Measurements from ENCODE around the gene APOLD1. TPM values are rescaled to one million over a fixed set of nuclear protein-coding genes. Genes with fewer than 3 reads are reported as not detected.

The APOLD1 gene
- polyA plus RNA-seq, 1 donor (not counting 4 experiments of a cell fraction or from before 2014, with no cell fraction given) = 0.34 TPM

DNA sequence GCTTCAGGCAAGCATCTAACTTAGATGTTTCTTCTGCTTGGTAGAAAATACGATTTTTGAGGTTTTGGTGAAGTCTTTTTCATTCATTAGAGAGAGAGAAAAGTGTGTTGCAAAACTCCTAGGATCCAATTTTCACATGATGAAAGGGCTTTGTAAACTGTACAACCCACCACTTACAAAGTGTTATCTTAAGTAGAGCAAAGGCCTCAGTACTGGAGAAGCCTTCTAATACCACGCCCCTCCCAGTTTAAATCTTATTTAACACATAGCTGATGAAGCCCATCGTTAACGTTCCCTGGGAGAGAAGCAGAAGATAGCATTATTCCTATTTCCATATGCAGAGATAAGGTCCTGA lies 869 bp downstream of the APOLD1 start:
- no peak for FAIRE-seq
- H2AFZ ChIP-seq (ENCODE audit: control insufficient read depth, low read length) = peak overlapping the region; percentile 81
- peak overlapping the region; percentile 44 to 64 (median 50) for H3K4me3 ChIP-seq (ENCODE audit: control insufficient read depth in 2 of 3, extremely low read depth in 1 of 3, insufficient read depth in 2 of 3, low read depth in 1 of 3, low read length in 3 of 3)

DNA sequence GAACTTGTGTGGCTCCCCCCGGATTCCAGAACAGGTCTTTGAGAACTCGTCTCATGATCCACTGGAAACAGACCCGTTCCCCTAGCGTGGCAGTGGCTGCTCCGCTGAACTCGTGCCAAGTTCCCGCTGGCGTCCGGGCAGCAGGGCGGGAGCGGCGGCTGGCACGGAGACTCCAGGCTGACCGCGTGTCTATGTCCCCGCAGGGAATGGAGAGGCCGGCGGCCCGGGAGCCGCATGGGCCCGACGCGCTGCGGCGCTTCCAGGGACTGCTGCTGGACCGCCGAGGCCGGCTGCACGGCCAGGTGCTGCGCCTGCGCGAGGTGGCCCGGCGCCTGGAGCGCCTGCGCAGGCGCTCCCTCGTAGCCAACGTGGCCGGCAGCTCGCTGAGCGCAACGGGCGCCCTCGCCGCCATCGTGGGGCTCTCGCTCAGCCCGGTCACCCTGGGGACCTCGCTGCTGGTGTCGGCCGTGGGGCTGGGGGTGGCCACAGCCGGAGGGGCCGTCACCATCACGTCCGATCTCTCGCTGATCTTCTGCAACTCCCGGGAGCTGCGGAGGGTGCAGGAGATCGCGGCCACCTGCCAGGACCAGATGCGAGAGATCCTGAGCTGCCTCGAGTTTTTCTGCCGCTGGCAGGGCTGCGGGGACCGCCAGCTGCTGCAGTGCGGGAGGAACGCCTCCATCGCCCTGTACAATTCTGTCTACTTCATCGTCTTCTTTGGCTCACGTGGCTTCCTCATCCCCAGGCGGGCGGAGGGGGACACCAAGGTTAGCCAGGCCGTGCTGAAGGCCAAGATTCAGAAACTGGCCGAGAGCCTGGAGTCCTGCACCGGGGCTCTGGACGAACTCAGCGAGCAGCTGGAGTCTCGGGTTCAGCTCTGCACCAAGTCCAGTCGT lies 1.5 kb downstream of the APOLD1 start:
- peak overlapping the region; percentile 93 for H2AFZ ChIP-seq (ENCODE audit: control insufficient read depth, low read length)
- H3K4me1 ChIP-seq (ENCODE audit: control insufficient read depth, extremely low read depth, insufficient read depth, low read length) = peaks cover 36% of the 10 kb centered on the region
- no peaks in the 10 kb centered on the region for H3K9me3 ChIP-seq (ENCODE audit: control insufficient read depth, low read depth, low read length)
- TF ChIP-seq EZH2 (IDR thresholded peaks at IDR 0.05; ENCODE audit: low read length) = no peak
- TF ChIP-seq, protein P1, sequence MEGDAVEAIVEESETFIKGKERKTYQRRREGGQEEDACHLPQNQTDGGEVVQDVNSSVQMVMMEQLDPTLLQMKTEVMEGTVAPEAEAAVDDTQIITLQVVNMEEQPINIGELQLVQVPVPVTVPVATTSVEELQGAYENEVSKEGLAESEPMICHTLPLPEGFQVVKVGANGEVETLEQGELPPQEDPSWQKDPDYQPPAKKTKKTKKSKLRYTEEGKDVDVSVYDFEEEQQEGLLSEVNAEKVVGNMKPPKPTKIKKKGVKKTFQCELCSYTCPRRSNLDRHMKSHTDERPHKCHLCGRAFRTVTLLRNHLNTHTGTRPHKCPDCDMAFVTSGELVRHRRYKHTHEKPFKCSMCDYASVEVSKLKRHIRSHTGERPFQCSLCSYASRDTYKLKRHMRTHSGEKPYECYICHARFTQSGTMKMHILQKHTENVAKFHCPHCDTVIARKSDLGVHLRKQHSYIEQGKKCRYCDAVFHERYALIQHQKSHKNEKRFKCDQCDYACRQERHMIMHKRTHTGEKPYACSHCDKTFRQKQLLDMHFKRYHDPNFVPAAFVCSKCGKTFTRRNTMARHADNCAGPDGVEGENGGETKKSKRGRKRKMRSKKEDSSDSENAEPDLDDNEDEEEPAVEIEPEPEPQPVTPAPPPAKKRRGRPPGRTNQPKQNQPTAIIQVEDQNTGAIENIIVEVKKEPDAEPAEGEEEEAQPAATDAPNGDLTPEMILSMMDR (optimal IDR thresholded peaks at IDR 0.05 in 1 of 3, IDR thresholded peaks at IDR 0.05 in 1 of 3, conservative IDR thresholded peaks at IDR 0.05 in 1 of 3; ENCODE audit: extremely low read depth in 1 of 3, insufficient read depth in 2 of 3, low read length in 3 of 3) = no peak
- peak overlapping the region; percentile 71 for H3K9ac ChIP-seq (ENCODE audit: control insufficient read depth, extremely low read depth, insufficient read depth, low read length)
- H3K4me3 ChIP-seq (ENCODE audit: control insufficient read depth in 2 of 3, extremely low read depth in 1 of 3, insufficient read depth in 2 of 3, low read depth in 1 of 3, low read length in 3 of 3) = peak overlapping the region; percentile 44 to 64 (median 50)
- no peaks in the 10 kb centered on the region for H3K9me1 ChIP-seq (ENCODE audit: control insufficient read depth, extremely low read depth, insufficient read depth, low read length)
- H3K79me2 ChIP-seq (ENCODE audit: control insufficient read depth, insufficient read depth, low read length) = no peaks in the 10 kb centered on the region
- H3K36me3 ChIP-seq (ENCODE audit: control insufficient read depth in 2 of 2, extremely low read depth in 1 of 2, insufficient read depth in 2 of 2, low read length in 2 of 2) = no peaks in the 10 kb centered on the region
- dilution Hi-C loops (cut with MboI; ENCODE audit: extremely low pct_ligation_motif_present, low sequenced_read_pairs) = no loop called here
- no peaks in the 10 kb centered on the region for H4K20me1 ChIP-seq (ENCODE audit: control insufficient read depth, extremely low read depth, insufficient read depth, low read length)
- FAIRE-seq = no peak
- peak overlapping the region; percentile 88 for H3K4me2 ChIP-seq (ENCODE audit: control insufficient read depth, extremely low read depth, insufficient read depth, low read depth, low read length)
- DNase-seq (ENCODE audit: low read depth, low spot score) = peak; percentile 9
- peak overlapping the region; percentile 49 for H3K27ac ChIP-seq (ENCODE audit: control insufficient read depth, insufficient read depth, low read length)
- H3K27me3 ChIP-seq (ENCODE audit: control insufficient read depth, extremely low read depth, insufficient read depth, low read length) = no peaks in the 10 kb centered on the region

More for the DNA sequence above, 869 bp downstream of the APOLD1 start:
- no peaks in the 10 kb centered on the region for H3K79me2 ChIP-seq (ENCODE audit: control insufficient read depth, insufficient read depth, low read length)
- no peaks in the 10 kb centered on the region for H3K9me3 ChIP-seq (ENCODE audit: control insufficient read depth, low read depth, low read length)
- TF ChIP-seq EZH2 (IDR thresholded peaks at IDR 0.05; ENCODE audit: low read length) = no peak
- TF ChIP-seq, protein P1 (optimal IDR thresholded peaks at IDR 0.05 in 1 of 3, IDR thresholded peaks at IDR 0.05 in 1 of 3, conservative IDR thresholded peaks at IDR 0.05 in 1 of 3; ENCODE audit: extremely low read depth in 1 of 3, insufficient read depth in 2 of 3, low read length in 3 of 3) = no peak
- H3K36me3 ChIP-seq (ENCODE audit: control insufficient read depth in 2 of 2, extremely low read depth in 1 of 2, insufficient read depth in 2 of 2, low read length in 2 of 2) = no peaks in the 10 kb centered on the region
- no peak overlapping the region for H3K27ac ChIP-seq (ENCODE audit: control insufficient read depth, insufficient read depth, low read length)
- no peaks in the 10 kb centered on the region for H3K9me1 ChIP-seq (ENCODE audit: control insufficient read depth, extremely low read depth, insufficient read depth, low read length)
- DNase-seq (ENCODE audit: low read depth, low spot score) = no peak
- H3K4me1 ChIP-seq (ENCODE audit: control insufficient read depth, extremely low read depth, insufficient read depth, low read length) = peaks cover 29% of the 10 kb centered on the region
- H3K27me3 ChIP-seq (ENCODE audit: control insufficient read depth, extremely low read depth, insufficient read depth, low read length) = no peaks in the 10 kb centered on the region
- H3K9ac ChIP-seq (ENCODE audit: control insufficient read depth, extremely low read depth, insufficient read depth, low read length) = peak overlapping the region; percentile 71
- H4K20me1 ChIP-seq (ENCODE audit: control insufficient read depth, extremely low read depth, insufficient read depth, low read length) = no peaks in the 10 kb centered on the region
- dilution Hi-C loops (cut with MboI; ENCODE audit: extremely low pct_ligation_motif_present, low sequenced_read_pairs) = no loop called here
- H3K4me2 ChIP-seq (ENCODE audit: control insufficient read depth, extremely low read depth, insufficient read depth, low read depth, low read length) = peak overlapping the region; percentile 88
